GM19452 (cell line): ENCODE data around the gene UBTD1.
"Not testable (repeated sequence)": the region's sequence is repeated elsewhere in the genome, so short reads cannot be mapped to it uniquely, and the experiment has no call there.

Source experiments
- ATAC-seq: cut with Tn5 transposase; IDR thresholded peaks from one replicate; pipeline ENCODE4 v1.9.1; 2021; ENCODE audit not compliant: unreplicated experiment

UBTD1 gene

GRCh38 chr10:97560731-97561381 lies 62.1 kb downstream of the UBTD1 start:
- ATAC-seq, result not testable (repeated sequence)

GRCh38 chr10:97561386-97562077 lies 62.8 kb downstream of the UBTD1 start:
- not testable (repeated sequence) for ATAC-seq

- ATAC-seq, result not testable (repeated sequence)
Measured at GRCh38 chr10:97562329-97562728, 63.6 kb downstream of the UBTD1 start.

- no peak for ATAC-seq
Measured at GRCh38 chr10:97563337-97563736, 64.6 kb downstream of the UBTD1 start.

GRCh38 chr10:97564776-97565175 lies 66.1 kb downstream of the UBTD1 start:
- no peak for ATAC-seq

GRCh38 chr10:97566336-97566996 lies 67.7 kb downstream of the UBTD1 start:
- no peak for ATAC-seq

GRCh38 chr10:97567891-97568290 lies 69.2 kb downstream of the UBTD1 start:
- ATAC-seq, result no peak

GRCh38 chr10:97570146-97570788 lies 71.5 kb downstream of the UBTD1 start:
- ATAC-seq, result no peak

- ATAC-seq, result no peak
Measured at GRCh38 chr10:97570789-97571471, 72.2 kb downstream of the UBTD1 start.

- no peak for ATAC-seq
Measured at GRCh38 chr10:97571622-97572021, 72.9 kb downstream of the UBTD1 start.

GRCh38 chr10:97572214-97572989 lies 73.7 kb downstream of the UBTD1 start, which contains the start of gene ANKRD2:
Gene ANKRD2 (plus strand): TSS chr10:97572779. CDS start chr10:97572789, 10 bp downstream.
- peak; percentile 60 for ATAC-seq

GRCh38 chr10:97573021-97573420 lies 74.3 kb downstream of the UBTD1 start:
- no peak for ATAC-seq

- no peak for ATAC-seq
Measured at GRCh38 chr10:97573672-97574071, 74.9 kb downstream of the UBTD1 start.

- no peak for ATAC-seq
Measured at GRCh38 chr10:97574374-97575126, 75.8 kb downstream of the UBTD1 start.

GRCh38 chr10:97575127-97575668 lies 76.5 kb downstream of the UBTD1 start:
- no peak for ATAC-seq

- ATAC-seq, result not testable (repeated sequence)
Measured at GRCh38 chr10:97576487-97576886, 77.8 kb downstream of the UBTD1 start.

GRCh38 chr10:97577701-97578100 lies 79.0 kb downstream of the UBTD1 start:
- ATAC-seq, result no peak

GRCh38 chr10:97578171-97578844 lies 79.6 kb downstream of the UBTD1 start:
- ATAC-seq, result no peak
